NOMO-1 (cell line): ENCODE measurements around the gene SUPT20H.

ENCODE experiments used
- DNase-seq, 2 experiments: peaks; one replicate each; lab custom pipeline; 2025; ENCODE audit not compliant: unreplicated experiment in 2 of 2; lab: John Stamatoyannopoulos, UW

Gene SUPT20H

GRCh38 chr13:37009692-37010091 is 49.8 kb downstream of the SUPT20H start:
- DNase-seq = no peak

- no peak for DNase-seq
Observed at GRCh38 chr13:37001921-37002250, 57.6 kb downstream of the SUPT20H start.

- DNase-seq = peak; percentile 78 to 91
Observed at GRCh38 chr13:36999054-36999714, 60.3 kb downstream of the SUPT20H start, which contains the start of gene ALG5. ALG5 (minus strand) TSS chr13:36999340; CDS start chr13:36999300, 40 bp downstream.

- DNase-seq = no peak
Observed at GRCh38 chr13:36998624-36999041, 60.9 kb downstream of the SUPT20H start.

GRCh38 chr13:36997716-36998427 is 61.6 kb downstream of the SUPT20H start:
- peak in 1 of 2 experiments; percentile 15 for DNase-seq

- DNase-seq = no peak
Observed at GRCh38 chr13:36992362-36992761, 67.1 kb downstream of the SUPT20H start.

GRCh38 chr13:36986462-36987240 is 72.8 kb downstream of the SUPT20H start:
- DNase-seq = no peak

GRCh38 chr13:36981156-36981743 is 78.2 kb downstream of the SUPT20H start:
- DNase-seq = peak in 1 of 2 experiments; percentile 69

- DNase-seq = peak in 1 of 2 experiments; percentile 32
Observed at GRCh38 chr13:36979361-36980050, 80.0 kb downstream of the SUPT20H start.

GRCh38 chr13:36975172-36975571 is 84.3 kb downstream of the SUPT20H start:
- no peak for DNase-seq

- peak in 1 of 2 experiments; percentile 77 for DNase-seq
Observed at GRCh38 chr13:36973621-36974295, 85.7 kb downstream of the SUPT20H start.

- DNase-seq = no peak
Observed at GRCh38 chr13:36973009-36973408, 86.5 kb downstream of the SUPT20H start.

- DNase-seq = no peak
Observed at GRCh38 chr13:36966404-36966803, 93.1 kb downstream of the SUPT20H start.

- DNase-seq = no peak
Observed at GRCh38 chr13:36965767-36966166, 93.7 kb downstream of the SUPT20H start.

GRCh38 chr13:36959456-36960116 is 99.9 kb downstream of the SUPT20H start:
- no peak for DNase-seq
